Naive thymus-derived CD4-positive, alpha-beta T cell (primary cell): ENCODE results near the gene ETV6. TPM values are rescaled to one million over a fixed set of nuclear protein-coding genes. Genes with fewer than 3 reads are reported as not detected.

ENCODE experiments used
- ATAC-seq: fragments of 150-1000 bp; cut with Tn5 transposase; 2 replicates; pipeline ENCODE4 v1.10.0; 2021; ENCODE audit warnings: mild to moderate bottlenecking, moderate library complexity
- CTCF ChIA-PET: fragments of 350-600 bp; sonication (Branson Sonifier 250); formaldehyde crosslinking; loops from one replicate; lab custom pipeline; 2021; ENCODE audit warnings: antibody characterized with exemption; lab: Charles Lee
- POLR2A ChIA-PET: fragments of 350-600 bp; sonication (Branson Sonifier 250); formaldehyde crosslinking; loops from one replicate; lab custom pipeline; 2021; ENCODE audit warnings: antibody characterized with exemption, inconsistent platforms; lab: Charles Lee
- DNase-seq, 9 donors: peaks; one replicate each; pipeline versions ENCODE4 v3.0.0 to v3.0.0-alpha.2; 2020 to 2022; ENCODE audit warnings: mixed read lengths in 1 of 9
- H3K27ac ChIP-seq: one replicate; pipeline ENCODE4 v1.7.0; 2013; ENCODE audit warnings: mild to moderate bottlenecking, low read depth, low read length, moderate library complexity
- H3K27me3 ChIP-seq, 2 donors: one replicate each; pipeline ENCODE4 v1.7.0; 2013; ENCODE audit warnings: low read length in 2 of 2, mild to moderate bottlenecking in 2 of 2, moderate library complexity in 2 of 2; ENCODE audit not compliant: control insufficient read depth in 2 of 2, insufficient read depth in 2 of 2
- H3K36me3 ChIP-seq, 3 experiments: 1 replicate in 2 of 3; 2 replicates in 1 of 3; pipeline ENCODE4 v1.7.0; 2013; ENCODE audit warnings: low read length in 3 of 3, mild to moderate bottlenecking in 3 of 3, moderate library complexity in 1 of 3; ENCODE audit not compliant: insufficient read depth in 3 of 3, control insufficient read depth in 2 of 3
- H3K4me1 ChIP-seq, 2 donors: one replicate each; pipeline ENCODE4 v1.7.0; 2013; ENCODE audit warnings: low read length in 2 of 2, mild to moderate bottlenecking in 2 of 2, moderate library complexity in 1 of 2; ENCODE audit not compliant: control insufficient read depth in 2 of 2, insufficient read depth in 2 of 2
- H3K4me3 ChIP-seq: 2 replicates; pipeline ENCODE4 v1.7.0; 2013; ENCODE audit warnings: mild to moderate bottlenecking, low read length
- H3K9me3 ChIP-seq, 3 experiments: 1 replicate in 2 of 3; 2 replicates in 1 of 3; pipeline ENCODE4 v1.7.0; 2013; ENCODE audit warnings: low read length in 3 of 3; ENCODE audit not compliant: control insufficient read depth in 2 of 3
- H3K27ac Mint-ChIP-seq, 9 donors: one replicate each; pipeline ENCODE4 v1.8.0; 2020 to 2022; ENCODE audit warnings: mixed read lengths in 9 of 9, mild to moderate bottlenecking in 8 of 9, moderate library complexity in 5 of 9, inconsistent platforms in 2 of 9
- H3K27me3 Mint-ChIP-seq, 5 donors: one replicate each; pipeline ENCODE4 v1.8.0; 2021 to 2022; ENCODE audit warnings: mixed read lengths in 5 of 5, mild to moderate bottlenecking in 1 of 5
- H3K36me3 Mint-ChIP-seq, 5 donors: one replicate each; pipeline ENCODE4 v1.8.0; 2020 to 2022; ENCODE audit warnings: mixed read lengths in 5 of 5, mild to moderate bottlenecking in 3 of 5, inconsistent platforms in 1 of 5
- H3K4me1 Mint-ChIP-seq, 7 donors: one replicate each; pipeline ENCODE4 v1.8.0; 2020 to 2022; ENCODE audit warnings: mixed read lengths in 7 of 7, mild to moderate bottlenecking in 3 of 7, inconsistent platforms in 1 of 7
- H3K4me3 Mint-ChIP-seq, 10 donors: one replicate each; pipeline ENCODE4 v1.8.0; 2020 to 2022; ENCODE audit warnings: mild to moderate bottlenecking in 10 of 10, mixed read lengths in 10 of 10, moderate library complexity in 6 of 10, inconsistent platforms in 2 of 10
- H3K9me3 Mint-ChIP-seq, 11 donors: one replicate each; pipeline ENCODE4 v1.8.0; 2020 to 2022; ENCODE audit warnings: mixed read lengths in 11 of 11, mild to moderate bottlenecking in 4 of 11, inconsistent platforms in 1 of 11, moderate library complexity in 1 of 11
- intact Hi-C, 2 donors: fragments of 100-400 bp; cut with micrococcal nuclease; formaldehyde crosslinking; loops; one replicate each; pipeline ENCODE4 v1.15.1; 2023
- polyA plus RNA-seq, 2 donors: library from polyadenylated mRNA; unstranded; fragments of 300-500 nt; fragmentation: Illumina TruSeq; gene quantifications; one replicate each; pipeline ENCODE4 v1.2.3, GENCODE V29; 2021
- total RNA-seq, 6 experiments: library from RNA in 5 of 6; stranded (reverse) in 5 of 6; gene quantifications; 1 replicate in 5 of 6; 2 replicates in 1 of 6; pipeline ENCODE4 v1.2.3 and lab custom pipeline; 2021 to 2026

The ETV6 gene
- total and polyA plus RNA-seq, 7 experiments from 2014 or later = 2.2 to 70.3 (median 25.3) TPM

DNA sequence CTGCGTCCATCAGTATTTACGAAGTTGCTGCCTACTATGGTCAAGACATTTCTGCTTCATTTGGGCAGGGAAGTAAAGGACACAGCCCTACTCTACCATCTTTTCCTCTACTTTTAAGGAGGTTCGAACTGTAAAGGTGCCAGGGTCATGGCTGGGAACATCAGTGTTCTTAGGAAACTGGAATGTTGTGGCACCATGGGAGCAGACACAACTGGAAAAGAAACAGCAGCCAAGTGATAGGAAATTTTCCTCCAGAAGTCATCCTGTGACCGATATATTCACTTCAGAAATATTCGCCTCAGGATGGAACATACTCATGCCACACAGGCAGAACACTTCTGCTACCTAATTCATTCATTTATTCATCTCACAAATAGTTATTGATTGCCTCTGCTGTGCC is 104.4 kb downstream of the ETV6 start:
- Mint-ChIP-seq H3K4me1 (peaks cover 16 to 37% (median 18%) of the 10 kb centered on the region in 7 donors), H3K9me3 (no peaks in the 10 kb centered on the region), H3K27me3 (no peaks in the 10 kb centered on the region), H3K27ac (peak overlapping the region in 1 of 9 donors; percentile 17), H3K4me3 (no peak overlapping the region), H3K36me3 (peaks cover 13 to 37% (median 35%) of the 10 kb centered on the region in 5 donors)
- H3K27ac ChIP-seq = no peak overlapping the region
- ChIA-PET POLR2A (no interaction called here), CTCF (no interaction called here)
- H3K9me3 ChIP-seq = no peaks in the 10 kb centered on the region
- H3K27me3 ChIP-seq = no peaks in the 10 kb centered on the region
- peaks cover 0 to 10% (median 0%) of the 10 kb centered on the region in 3 experiments for H3K36me3 ChIP-seq
- intact Hi-C loops = no loop called here
- peaks cover 0 to 5% of the 10 kb centered on the region in 2 donors for H3K4me1 ChIP-seq
- no peak overlapping the region for H3K4me3 ChIP-seq
- no peak for ATAC-seq
- DNase-seq = no peak

DNA sequence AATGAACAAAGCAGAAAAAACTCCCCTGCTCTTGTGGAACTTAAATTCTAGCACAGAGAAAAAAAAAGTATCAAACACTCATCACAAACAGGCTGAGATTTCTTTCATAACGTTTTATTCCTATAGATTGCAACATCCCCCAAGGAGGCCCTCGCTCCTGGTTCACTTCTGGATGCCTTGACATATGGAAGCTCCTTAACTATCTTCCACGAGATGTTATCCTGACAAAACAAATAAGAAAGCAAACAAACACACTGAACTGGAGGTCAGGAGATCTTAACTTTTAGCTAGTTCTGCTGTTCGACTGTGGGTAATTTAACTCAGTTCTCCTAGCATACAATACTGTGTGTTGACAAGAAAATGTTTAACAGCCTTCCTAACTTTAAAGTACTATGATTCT is 104.8 kb downstream of the ETV6 start:
- Histone ChIP-seq H3K9me3 (no peaks in the 10 kb centered on the region), H3K36me3 (peaks cover 0 to 10% (median 0%) of the 10 kb centered on the region in 3 experiments), H3K27ac (no peak overlapping the region), H3K27me3 (no peaks in the 10 kb centered on the region), H3K4me1 (peaks cover 0 to 5% of the 10 kb centered on the region in 2 donors), H3K4me3 (no peak overlapping the region)
- ATAC-seq = no peak
- Mint-ChIP-seq H3K9me3 (no peaks in the 10 kb centered on the region), H3K36me3 (peaks cover 13 to 37% (median 31%) of the 10 kb centered on the region in 5 donors), H3K4me3 (no peak overlapping the region), H3K27me3 (no peaks in the 10 kb centered on the region), H3K27ac (no peak overlapping the region), H3K4me1 (peaks cover 14 to 35% (median 20%) of the 10 kb centered on the region in 7 donors)
- DNase-seq = no peak
- ChIA-PET POLR2A (interaction anchor here (1.1 kb wide), 1 partner anchor 65 kb away, joined by 3 read pairs; no protein-coding TSS in a partner anchor), CTCF (no interaction called here)
- intact Hi-C loops = no loop called here

DNA sequence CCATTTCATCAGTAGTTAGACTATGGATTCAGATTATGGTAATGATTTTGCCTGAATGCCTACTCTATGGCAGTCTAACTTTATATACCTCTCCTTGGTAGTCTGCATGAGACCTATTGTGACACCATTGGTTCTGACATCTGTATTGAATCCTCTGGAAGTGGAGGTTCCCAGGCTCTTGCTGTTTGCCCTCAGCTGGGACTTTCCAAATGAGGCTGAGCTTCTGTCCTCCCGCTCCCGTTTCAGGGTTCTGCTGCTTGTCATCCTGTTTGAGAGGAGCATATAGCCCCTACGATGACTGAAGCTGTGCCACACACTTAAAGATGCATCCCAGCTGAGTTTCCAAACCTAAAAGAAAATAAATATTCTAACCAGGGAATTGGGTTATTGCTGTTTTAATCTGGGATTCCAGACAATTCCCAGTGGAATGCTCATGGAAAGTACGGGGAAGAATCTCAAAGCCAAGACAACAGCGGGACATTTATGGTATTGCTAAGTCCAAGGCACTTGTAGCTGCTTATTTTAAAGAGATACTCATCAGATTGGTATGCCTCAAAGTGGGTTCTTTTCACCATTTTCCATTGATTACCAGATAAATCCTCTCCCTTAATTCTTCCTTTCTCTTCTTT is 105.9 kb downstream of the ETV6 start:
- intact Hi-C loops = no loop called here
- H3K27ac ChIP-seq = no peak overlapping the region
- POLR2A ChIA-PET = interaction anchor here (0.6 to 1.1 kb wide), 4 partner anchors 66 to 193 kb away, joined by 3 to 4 read pairs (median 3); no protein-coding TSS in a partner anchor
- no peaks in the 10 kb centered on the region for H3K27me3 ChIP-seq
- peaks cover 0 to 10% (median 3%) of the 10 kb centered on the region in 3 experiments for H3K36me3 ChIP-seq
- peaks cover 0 to 5% of the 10 kb centered on the region in 2 donors for H3K4me1 ChIP-seq
- no peak for ATAC-seq
- no peak for DNase-seq
- Mint-ChIP-seq H3K27me3 (no peaks in the 10 kb centered on the region), H3K4me3 (no peak overlapping the region), H3K36me3 (peaks cover 13 to 47% (median 34%) of the 10 kb centered on the region in 5 donors), H3K9me3 (no peaks in the 10 kb centered on the region), H3K27ac (peak overlapping the region in 2 of 9 donors; percentile 16 to 67), H3K4me1 (peaks cover 9 to 28% (median 18%) of the 10 kb centered on the region in 7 donors)
- no peak overlapping the region for H3K4me3 ChIP-seq
- CTCF ChIA-PET = no interaction called here
- H3K9me3 ChIP-seq = no peaks in the 10 kb centered on the region

DNA sequence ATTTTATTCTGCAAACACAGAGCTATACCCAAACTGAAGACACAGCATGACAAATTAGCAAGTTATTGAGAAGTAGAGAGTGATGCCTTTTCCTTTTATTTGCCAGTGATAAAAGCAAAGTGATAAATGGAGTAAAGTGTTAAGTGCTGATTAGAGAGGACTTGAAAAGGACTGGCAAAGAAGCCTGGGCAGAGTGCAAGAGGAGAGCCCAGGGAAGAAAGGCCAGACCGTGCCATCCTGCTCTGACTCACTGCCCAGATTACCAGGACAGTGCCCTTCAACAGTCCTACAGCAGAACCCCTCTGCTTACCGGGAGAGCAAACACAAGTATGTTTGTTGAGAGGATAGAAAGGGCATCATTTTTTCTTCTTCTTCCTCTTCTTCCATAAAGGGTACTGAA is 106.5 kb downstream of the ETV6 start:
- Histone ChIP-seq H3K9me3 (no peaks in the 10 kb centered on the region), H3K4me1 (peaks cover 0 to 5% of the 10 kb centered on the region in 2 donors), H3K4me3 (no peak overlapping the region), H3K27ac (no peak overlapping the region), H3K36me3 (peaks cover 0 to 10% (median 3%) of the 10 kb centered on the region in 3 experiments), H3K27me3 (no peaks in the 10 kb centered on the region)
- ATAC-seq (no peak), DNase-seq (no peak)
- peak overlapping the region in 3 of 9 donors; percentile 16 to 67 (median 32) for H3K27ac Mint-ChIP-seq
- H3K4me3 Mint-ChIP-seq = no peak overlapping the region
- intact Hi-C loops = no loop called here
- peaks cover 13 to 47% (median 34%) of the 10 kb centered on the region in 5 donors for H3K36me3 Mint-ChIP-seq
- POLR2A ChIA-PET = interaction anchor here (0.7 kb wide), 1 partner anchor 110 kb away, joined by 3 read pairs; no protein-coding TSS in a partner anchor
- no peaks in the 10 kb centered on the region for H3K27me3 Mint-ChIP-seq
- peaks cover 10 to 32% (median 24%) of the 10 kb centered on the region in 7 donors for H3K4me1 Mint-ChIP-seq
- H3K9me3 Mint-ChIP-seq = no peaks in the 10 kb centered on the region
- CTCF ChIA-PET = no interaction called here

DNA sequence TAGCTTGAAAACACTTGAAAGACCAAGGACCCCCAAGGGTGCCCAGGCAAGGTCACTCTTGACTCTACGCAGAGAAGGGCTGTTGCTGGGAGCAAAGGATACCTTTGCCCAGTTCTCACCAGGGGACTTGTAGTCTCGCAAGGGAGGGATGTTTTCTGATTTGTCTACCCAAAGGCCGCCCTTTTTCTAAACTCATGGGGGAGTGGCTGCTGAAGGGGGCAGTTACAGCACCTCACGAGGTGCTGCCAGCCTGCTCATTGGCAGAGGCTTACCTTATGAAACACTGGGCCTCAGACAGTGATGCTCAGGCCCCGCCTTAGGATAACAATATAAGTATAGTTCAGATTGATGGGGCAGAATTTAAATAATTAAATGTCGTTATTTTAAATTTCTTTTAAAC is 107.0 kb downstream of the ETV6 start:
- intact Hi-C loops = no loop called here
- Histone ChIP-seq H3K36me3 (peaks cover 0 to 10% (median 3%) of the 10 kb centered on the region in 3 experiments), H3K27ac (no peak overlapping the region), H3K4me1 (peaks cover 0 to 5% of the 10 kb centered on the region in 2 donors), H3K9me3 (no peaks in the 10 kb centered on the region), H3K27me3 (no peaks in the 10 kb centered on the region), H3K4me3 (no peak overlapping the region)
- H3K9me3 Mint-ChIP-seq = no peaks in the 10 kb centered on the region
- no peak overlapping the region for H3K4me3 Mint-ChIP-seq
- ATAC-seq = no peak
- H3K4me1 Mint-ChIP-seq = peaks cover 11 to 32% (median 22%) of the 10 kb centered on the region in 7 donors
- ChIA-PET POLR2A (no interaction called here), CTCF (no interaction called here)
- H3K36me3 Mint-ChIP-seq = peaks cover 13 to 43% (median 31%) of the 10 kb centered on the region in 5 donors
- no peaks in the 10 kb centered on the region for H3K27me3 Mint-ChIP-seq
- no peak for DNase-seq
- peak overlapping the region in 1 of 9 donors; percentile 67 for H3K27ac Mint-ChIP-seq

DNA sequence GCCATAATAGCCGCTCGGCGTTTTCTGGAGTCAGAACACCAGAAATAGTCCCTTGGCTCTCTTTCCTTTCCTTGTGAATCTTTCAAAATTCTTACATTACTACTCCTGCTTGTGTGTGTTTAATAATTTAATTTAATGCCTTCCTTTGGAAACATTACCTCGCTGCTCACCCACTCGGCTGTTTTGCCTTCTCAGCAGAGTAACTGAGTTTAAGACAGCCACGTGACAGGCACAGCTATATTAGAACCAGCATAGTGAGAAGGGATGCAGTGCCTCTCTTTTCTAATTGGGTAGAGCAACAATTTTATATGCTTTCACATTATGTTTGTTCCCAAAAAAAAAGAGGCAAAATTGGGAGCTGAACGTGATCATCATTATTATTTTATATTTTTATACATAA is 107.6 kb downstream of the ETV6 start:
- peaks cover 13 to 40% (median 31%) of the 10 kb centered on the region in 5 donors for H3K36me3 Mint-ChIP-seq
- POLR2A ChIA-PET = interaction anchor here (0.7 kb wide), 1 partner anchor 9 kb away, joined by 3 read pairs; no protein-coding TSS in a partner anchor
- peaks cover 14 to 33% (median 21%) of the 10 kb centered on the region in 7 donors for H3K4me1 Mint-ChIP-seq

More for the DNA sequence above, 107.6 kb downstream of the ETV6 start:
- Histone ChIP-seq H3K36me3 (peaks cover 0 to 10% (median 3%) of the 10 kb centered on the region in 3 experiments), H3K9me3 (no peaks in the 10 kb centered on the region), H3K4me1 (peaks cover 0 to 8% of the 10 kb centered on the region in 2 donors), H3K27me3 (no peaks in the 10 kb centered on the region), H3K27ac (no peak overlapping the region), H3K4me3 (no peak overlapping the region)
- no peak for DNase-seq
- CTCF ChIA-PET = no interaction called here
- no peak overlapping the region for H3K27ac Mint-ChIP-seq
- no peaks in the 10 kb centered on the region for H3K9me3 Mint-ChIP-seq
- intact Hi-C loops = no loop called here
- ATAC-seq = no peak
- H3K4me3 Mint-ChIP-seq = no peak overlapping the region
- H3K27me3 Mint-ChIP-seq = no peaks in the 10 kb centered on the region
